GM12878 (cell line): ENCODE results near the gene HMG20B. TPM values are rescaled to one million over a fixed set of nuclear protein-coding genes. Genes with fewer than 3 reads are reported as not detected.

Experiments used
- ATAC-seq: fragments of 200-7000 bp; cut with Tn5 transposase; 3 replicates; pipeline ENCODE4 v1.9.1; 2020; ENCODE audit warnings: mild to moderate bottlenecking, moderate library complexity
- BruUV-seq: library from RNA; stranded (reverse); fragments of 400-500 nt; replicated peaks from 2 replicates; lab custom pipeline; 2021; lab: Mats Ljungman, UMichigan
- CTCF ChIA-PET: fragments of 300-600 bp; sonication (Branson Sonifier 250); formaldehyde crosslinking; extraction: SDS; loops from one replicate; lab custom pipeline; 2021; ENCODE audit warnings: inconsistent platforms; lab: Yijun Ruan, JAX
- POLR2A ChIA-PET: fragments of 350-600 bp; formaldehyde crosslinking; extraction: SDS; loops from one replicate; lab custom pipeline; 2021; ENCODE audit warnings: inconsistent platforms; lab: Charles Lee
- RAD21 ChIA-PET: fragments of 300-600 bp; sonication (Branson Sonifier 250); formaldehyde crosslinking; loops from one replicate; lab custom pipeline; 2023; ENCODE audit warnings: antibody characterized with exemption; ENCODE audit not compliant: unreplicated experiment; lab: Charles Lee
- SMC1A ChIA-PET: fragments of 300-600 bp; sonication (Branson Sonifier 250); formaldehyde crosslinking; loops from one replicate; lab custom pipeline; 2023; ENCODE audit not compliant: unreplicated experiment, uncharacterized antibody; lab: Charles Lee
- DNase-seq: peaks from one replicate; pipeline ENCODE4 v3.0.0-alpha.2; 2011; ENCODE audit warnings: low read depth, low spot score
- FAIRE-seq: peaks from 3 replicates; lab custom pipeline; 2011; peaks lifted over from hg19 to GRCh38; lab: Jason Lieb, UNC
- H2AFZ ChIP-seq: 2 replicates; pipeline ENCODE4 v1.6.0; 2011; ENCODE audit warnings: low read depth, low read length, control low read depth; ENCODE audit not compliant: control insufficient read depth
- H3K27ac ChIP-seq: 2 replicates; pipeline ENCODE4 v1.5.1; 2011; ENCODE audit warnings: control low read depth; ENCODE audit not compliant: control insufficient read depth, insufficient read depth
- H3K27me3 ChIP-seq, 2 experiments: replicated peaks in 1 of 2; 2 replicates each; pipeline versions ENCODE4 v1.6.0 to v1.6.1; 2011; ENCODE audit warnings: low read length in 1 of 2; ENCODE audit not compliant: control insufficient read depth in 2 of 2, insufficient read depth in 2 of 2
- H3K36me3 ChIP-seq, 2 experiments: 2 replicates each; pipeline ENCODE4 v1.5.1; 2011; ENCODE audit warnings: low read length in 1 of 2; ENCODE audit not compliant: control insufficient read depth in 2 of 2, insufficient read depth in 2 of 2
- H3K4me1 ChIP-seq: 2 replicates; pipeline ENCODE4 v1.6.1; 2011; ENCODE audit warnings: mild to moderate bottlenecking, low read length, moderate library complexity, mixed read lengths; ENCODE audit not compliant: control insufficient read depth, insufficient read depth
- H3K4me2 ChIP-seq: 2 replicates; pipeline ENCODE4 v1.6.0; 2011; ENCODE audit warnings: control low read depth; ENCODE audit not compliant: control insufficient read depth, insufficient read depth
- H3K4me3 ChIP-seq: fragments of 200-600 bp; sonication (generic); 2 replicates; pipeline ENCODE4 v1.5.1; 2016
- H3K79me2 ChIP-seq: 2 replicates; pipeline ENCODE4 v1.6.0; 2011; ENCODE audit warnings: low read length; ENCODE audit not compliant: control insufficient read depth, insufficient read depth
- H3K9ac ChIP-seq: 2 replicates; pipeline ENCODE4 v1.8.0; 2011; ENCODE audit warnings: low read length, control low read depth, mixed read lengths; ENCODE audit not compliant: control insufficient read depth, insufficient read depth
- H3K9me3 ChIP-seq: replicated peaks from 3 replicates; pipeline ENCODE4 v1.5.1; 2011; ENCODE audit warnings: mild to moderate bottlenecking, low read length; ENCODE audit not compliant: control insufficient read depth, insufficient read depth
- H4K20me1 ChIP-seq: 2 replicates; pipeline ENCODE4 v1.6.0; 2011; ENCODE audit not compliant: control insufficient read depth, insufficient read depth
- CBFB ChIP-seq: IDR thresholded peaks from 2 replicates; pipeline ENCODE4 v1.6.1; 2016; ENCODE audit warnings: antibody characterized with exemption, low read depth
- CHD4 ChIP-seq: fragments of 200-600 bp; sonication (generic); IDR thresholded peaks from 2 replicates; pipeline ENCODE4 v1.6.1; 2016; ENCODE audit warnings: mild to moderate bottlenecking
- CREM ChIP-seq: IDR thresholded peaks from 2 replicates; pipeline ENCODE4 v1.6.1; 2014; ENCODE audit warnings: antibody characterized with exemption, low read depth
- CTCF ChIP-seq, 3 experiments: IDR thresholded peaks in 2 of 3; conservative IDR thresholded peaks in 1 of 3; 2 replicates each; pipeline ENCODE4 v1.5.1; 2011; ENCODE audit warnings: low read depth in 3 of 3, low read length in 3 of 3, mild to moderate bottlenecking in 3 of 3, control low read depth in 2 of 3, moderate library complexity in 2 of 3, inconsistent platforms in 1 of 3, mixed read lengths in 1 of 3; ENCODE audit not compliant: control insufficient read depth in 2 of 3, insufficient read depth in 1 of 3; ENCODE audit errors: extremely low read depth in 1 of 3
- HDAC2 ChIP-seq: fragments of 200-600 bp; sonication (generic); IDR thresholded peaks from 2 replicates; pipeline ENCODE4 v1.6.1; 2017
- MEF2B ChIP-seq: fragments of 450-650 bp; IDR thresholded peaks from 2 replicates; pipeline ENCODE4 v1.6.1; 2018; ENCODE audit warnings: mild to moderate bottlenecking, moderate library complexity; ENCODE audit not compliant: partially characterized antibody, poor library complexity, severe bottlenecking
- MTA3 ChIP-seq: IDR thresholded peaks from 2 replicates; pipeline ENCODE4 v1.6.1; 2012; ENCODE audit warnings: low read length, inconsistent platforms, borderline replicate concordance
- SMAD5 ChIP-seq: IDR thresholded peaks from 2 replicates; pipeline ENCODE4 v1.6.1; 2016; ENCODE audit warnings: antibody characterized with exemption, low read depth
- ZNF274 ChIP-seq: IDR thresholded peaks from one replicate; pipeline ENCODE4 v1.8.0; 2011; ENCODE audit not compliant: insufficient read length, insufficient read depth
- WGBS: methylation state at CpG from one replicate; pipeline ENCODE4 v1.1.6; 2016; ENCODE audit warnings: low lambda C conversion rate; ENCODE audit not compliant: insufficient replicate concordance, insufficient coverage; ENCODE audit errors: missing lambda C conversion rate; 5-methylcytosine and 5-hydroxymethylcytosine counted together
- in situ Hi-C: fragments of 300-500 bp; cut with MboI; formaldehyde crosslinking; loops from 9 replicates; pipeline ENCODE4 v1.14.3; 2018; ENCODE audit warnings: mixed read lengths
- intact Hi-C: fragments of 100-400 bp; cut with micrococcal nuclease; formaldehyde crosslinking; loops from one replicate; pipeline ENCODE4 v1.14.2; 2022; ENCODE audit not compliant: unreplicated experiment
- polyA plus RNA-seq, 11 experiments: library from polyadenylated mRNA; depleted of rRNA in 4 of 11; unstranded in 6 of 11; stranded (reverse) in 5 of 11; fragments of >200 nt; fragmentation: Nextera tagmentation in 4 of 11; fragmentation: Illumina TruSeq in 1 of 11; extraction: Ambion mirVana in 4 of 11; extraction: Trizol in 1 of 11; gene quantifications; 1 replicate in 1 of 11; 2 replicates in 10 of 11; pipeline versions ENCODE4 v1.2.1 to v1.2.3, GENCODE V29; 2011 to 2016; ENCODE audit warnings: inconsistent platforms in 2 of 11, missing spikeins in 2 of 11, low read depth in 1 of 11
- total RNA-seq, 4 experiments: library from RNA; depleted of rRNA in 3 of 4; stranded (reverse); fragments of >200 nt in 3 of 4; fragmentation: Illumina TruSeq in 1 of 4; extraction: Trizol in 1 of 4; gene quantifications; 2 replicates each; pipeline versions ENCODE4 v1.2.1 to v1.2.3, GENCODE V29; 2013 to 2021
- TF ChIP-seq, protein P1 (sequence below): IDR thresholded peaks from 2 replicates; pipeline ENCODE4 v1.6.1; 2012; ENCODE audit warnings: low read depth, low read length, improper control_type of control experiment
- TF ChIP-seq, protein P2 (sequence below): IDR thresholded peaks from 2 replicates; pipeline ENCODE4 v1.6.1; 2011; ENCODE audit warnings: low read depth, mild to moderate bottlenecking, low read length, moderate library complexity, borderline replicate concordance; ENCODE audit errors: extremely low read depth

HMG20B gene
- total and polyA plus RNA-seq, 10 of the 15 experiments (the other 5 are each of a cell fraction or from before 2014, with no cell fraction given), result 0.37 to 92.7 (median 47.0) TPM

GRCh38 chr19:3611841-3612240 lies 39.1 kb downstream of the HMG20B start (continued):
- TF ChIP-seq CHD4, result no peak
- no peak for TF ChIP-seq MTA3
- TF ChIP-seq, protein P1, sequence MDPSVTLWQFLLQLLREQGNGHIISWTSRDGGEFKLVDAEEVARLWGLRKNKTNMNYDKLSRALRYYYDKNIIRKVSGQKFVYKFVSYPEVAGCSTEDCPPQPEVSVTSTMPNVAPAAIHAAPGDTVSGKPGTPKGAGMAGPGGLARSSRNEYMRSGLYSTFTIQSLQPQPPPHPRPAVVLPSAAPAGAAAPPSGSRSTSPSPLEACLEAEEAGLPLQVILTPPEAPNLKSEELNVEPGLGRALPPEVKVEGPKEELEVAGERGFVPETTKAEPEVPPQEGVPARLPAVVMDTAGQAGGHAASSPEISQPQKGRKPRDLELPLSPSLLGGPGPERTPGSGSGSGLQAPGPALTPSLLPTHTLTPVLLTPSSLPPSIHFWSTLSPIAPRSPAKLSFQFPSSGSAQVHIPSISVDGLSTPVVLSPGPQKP, result no peak

DNA sequence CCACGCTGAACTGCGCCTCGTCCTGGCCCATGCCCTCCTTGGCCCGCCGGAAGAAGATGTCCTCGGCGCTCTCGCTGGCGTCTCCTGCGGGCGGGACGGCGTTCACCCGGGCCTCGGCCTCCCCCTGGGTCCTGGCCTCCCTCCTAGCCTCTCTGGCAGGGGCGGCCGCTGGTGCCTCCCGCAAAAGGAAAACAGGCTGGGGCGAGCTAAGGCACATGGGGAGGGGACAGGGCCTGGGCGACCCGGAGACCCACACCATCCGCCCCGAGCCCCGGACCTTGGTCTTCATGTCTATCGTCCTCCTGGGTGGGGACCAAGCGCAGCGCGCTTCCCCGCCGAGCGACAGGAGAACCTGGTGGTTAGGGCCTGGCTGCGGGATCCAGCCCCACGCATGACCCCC lies 39.6 kb downstream of the HMG20B start:
- no peak overlapping the region for H2AFZ ChIP-seq
- BruUV-seq, result no TSS peak
- H3K4me1 ChIP-seq, result no peaks in the 10 kb centered on the region
- no peak overlapping the region for H3K9ac ChIP-seq
- H3K27me3 ChIP-seq, result no peaks in the 10 kb centered on the region
- RAD21 ChIA-PET, result no interaction called here
- H3K4me3 ChIP-seq, result no peak overlapping the region
- no peak overlapping the region for H3K27ac ChIP-seq
- no peak for ATAC-seq
- H4K20me1 ChIP-seq, result no peaks in the 10 kb centered on the region
- H3K79me2 ChIP-seq, result no peaks in the 10 kb centered on the region
- POLR2A ChIA-PET, result no interaction called here
- no peaks in the 10 kb centered on the region for H3K9me3 ChIP-seq
- CTCF ChIA-PET, result no interaction called here
- SMC1A ChIA-PET, result no interaction called here
- H3K4me2 ChIP-seq, result no peak overlapping the region
- no peak for DNase-seq
- H3K36me3 ChIP-seq, result peaks cover 0 to 8% of the 10 kb centered on the region in 2 experiments; a peak in 3 of 4 replicates
- intact Hi-C loops, result no loop called here
- 96% methylated on average over 28 of the region's 33 CpGs for WGBS
- no peak for FAIRE-seq
- in situ Hi-C loops, result no loop called here
- TF ChIP-seq CBFB, result no peak
- no peak for TF ChIP-seq ZNF274
- no peak for TF ChIP-seq CTCF (IDR thresholded peaks at IDR 0.05 in 2 of 3, conservative IDR thresholded peaks at IDR 0.05 in 1 of 3; ENCODE audit: control insufficient read depth in 2 of 3, extremely low read depth in 1 of 3, insufficient read depth in 1 of 3, low read depth in 3 of 3, low read length in 3 of 3)
- TF ChIP-seq CREM, result no peak
- TF ChIP-seq HDAC2, result no peak
- no peak for TF ChIP-seq MEF2B
- TF ChIP-seq, protein P2, sequence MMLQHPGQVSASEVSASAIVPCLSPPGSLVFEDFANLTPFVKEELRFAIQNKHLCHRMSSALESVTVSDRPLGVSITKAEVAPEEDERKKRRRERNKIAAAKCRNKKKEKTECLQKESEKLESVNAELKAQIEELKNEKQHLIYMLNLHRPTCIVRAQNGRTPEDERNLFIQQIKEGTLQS, result no peak
- TF ChIP-seq SMAD5, result no peak
